PC-3 (cell line): ENCODE data around the gene ZFC3H1. TPM values are rescaled to one million over a fixed set of nuclear protein-coding genes. Genes with fewer than 3 reads are reported as not detected.

Experiments
- ATAC-seq: fragments of 200-7000 bp; cut with Tn5 transposase; 2 replicates; pipeline ENCODE4 v1.9.1; 2020; ENCODE audit warnings: mild to moderate bottlenecking, moderate library complexity
- BruUV-seq: library from RNA; stranded (reverse); fragments of 400-500 nt; replicated peaks from 2 replicates; lab custom pipeline; 2021; lab: Mats Ljungman, UMichigan
- CTCF ChIA-PET: fragments of 300-600 bp; sonication (Branson Sonifier 250); formaldehyde crosslinking; loops from one replicate; lab custom pipeline; 2022; ENCODE audit warnings: antibody characterized with exemption; lab: Charles Lee
- POLR2A ChIA-PET: fragments of 300-600 bp; sonication (Branson Sonifier 250); formaldehyde crosslinking; loops from one replicate; lab custom pipeline; 2022; ENCODE audit warnings: antibody characterized with exemption; ENCODE audit not compliant: unreplicated experiment; lab: Charles Lee
- DNase-seq: peaks from one replicate; pipeline ENCODE4 v3.0.0-alpha.2; 2015
- H2AFZ ChIP-seq: fragments of 300-600 bp; sonication (generic); 2 replicates; pipeline ENCODE4 v1.6.0; 2016; ENCODE audit warnings: antibody characterized with exemption, low read length
- H3F3A ChIP-seq: fragments of 300-600 bp; sonication (generic); one replicate; pipeline ENCODE4 v1.6.0; 2017; ENCODE audit warnings: antibody characterized with exemption, low read length, control low read depth, mild to moderate bottlenecking; ENCODE audit not compliant: unreplicated experiment
- H3K27ac ChIP-seq: fragments of 300-600 bp; sonication (generic); 2 replicates; pipeline ENCODE4 v1.5.1; 2016; ENCODE audit warnings: mild to moderate bottlenecking, low read length
- H3K27me3 ChIP-seq: fragments of 300-600 bp; sonication (generic); 2 replicates; pipeline ENCODE4 v1.6.1; 2016; ENCODE audit warnings: low read length, mixed read lengths
- H3K36me3 ChIP-seq: fragments of 300-600 bp; sonication (generic); 2 replicates; pipeline ENCODE4 v1.6.1; 2016; ENCODE audit warnings: low read depth, mixed run types, low read length, mixed read lengths
- H3K4me1 ChIP-seq: fragments of 300-600 bp; sonication (generic); 2 replicates; pipeline ENCODE4 v1.5.1; 2016; ENCODE audit warnings: low read length; ENCODE audit not compliant: insufficient read depth
- H3K4me2 ChIP-seq: fragments of 300-600 bp; sonication (generic); 2 replicates; pipeline ENCODE4 v1.6.0; 2016; ENCODE audit warnings: low read length
- H3K4me3 ChIP-seq: fragments of 300-600 bp; sonication (generic); 2 replicates; pipeline ENCODE4 v1.5.1; 2016; ENCODE audit warnings: mild to moderate bottlenecking, low read length, mixed read lengths
- H3K79me2 ChIP-seq: fragments of 300-600 bp; sonication (generic); 2 replicates; pipeline ENCODE4 v1.6.1; 2017; ENCODE audit warnings: low read length, mixed read lengths
- H3K9ac ChIP-seq: fragments of 300-600 bp; sonication (generic); 2 replicates; pipeline ENCODE4 v1.6.0; 2016; ENCODE audit warnings: mild to moderate bottlenecking, low read length
- H3K9me2 ChIP-seq: fragments of 300-600 bp; sonication (generic); replicated peaks from 2 replicates; pipeline ENCODE4 v1.6.1; 2016; ENCODE audit warnings: mixed run types, low read length, mixed read lengths
- H3K9me3 ChIP-seq: fragments of 300-600 bp; sonication (generic); 2 replicates; pipeline ENCODE4 v1.6.1; 2016; ENCODE audit warnings: low read length, mixed read lengths
- H4K20me1 ChIP-seq: fragments of 300-600 bp; sonication (generic); 2 replicates; pipeline ENCODE4 v1.6.1; 2016; ENCODE audit warnings: low read length, mixed read lengths
- CTCF ChIP-seq: fragments of 300-600 bp; sonication (generic); conservative IDR thresholded peaks from 2 replicates; pipeline ENCODE4 v1.5.1; 2017; ENCODE audit warnings: antibody characterized with exemption, low read depth, mild to moderate bottlenecking, low read length
- EZH2 ChIP-seq: fragments of 300-600 bp; sonication (generic); IDR thresholded peaks from one replicate; pipeline ENCODE4 v1.6.1; 2017; ENCODE audit warnings: antibody characterized with exemption, mild to moderate bottlenecking, low read length; ENCODE audit not compliant: unreplicated experiment
- EZH2phosphoT487 ChIP-seq: fragments of 300-600 bp; sonication (generic); IDR thresholded peaks from 2 replicates; pipeline ENCODE4 v1.6.1; 2018; ENCODE audit warnings: mild to moderate bottlenecking, antibody characterized with exemption, low read length, borderline replicate concordance
- intact Hi-C: fragments of 100-400 bp; cut with micrococcal nuclease; formaldehyde crosslinking; loops from 2 replicates; pipeline ENCODE4 v1.9.0; 2023
- total RNA-seq: library from RNA; depleted of rRNA; stranded (reverse); fragments of >200 nt; gene quantifications from 2 replicates; pipeline ENCODE4 v1.2.3, GENCODE V29; 2014

Gene ZFC3H1
- total RNA-seq, 1 experiment from 2014 or later: 13.7 TPM

DNA sequence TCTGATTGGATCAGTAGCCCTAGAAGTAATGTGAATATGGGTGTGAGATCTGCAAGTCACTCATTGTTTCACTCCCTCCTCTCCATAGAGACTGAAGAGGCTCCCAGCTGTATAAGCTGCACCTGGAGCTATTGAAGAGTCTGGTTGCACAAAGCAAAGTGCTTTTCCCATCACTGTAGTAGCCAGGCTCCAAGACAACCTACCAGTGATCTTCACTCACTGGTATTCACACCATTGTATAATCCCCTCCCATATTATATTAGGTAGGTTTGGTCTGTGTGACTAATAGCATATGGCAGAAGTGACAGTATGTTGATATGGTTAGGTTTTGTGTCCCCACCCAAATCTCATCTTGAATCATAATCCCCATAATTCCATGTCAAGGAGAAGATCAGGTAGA lies 64.4 kb downstream of the ZFC3H1 start:
- no peaks in the 10 kb centered on the region for H3K27me3 ChIP-seq
- no peaks in the 10 kb centered on the region for H3K36me3 ChIP-seq
- H3K9me3 ChIP-seq: no peaks in the 10 kb centered on the region
- H3K9ac ChIP-seq: no peak overlapping the region
- H3K4me2 ChIP-seq: no peak overlapping the region
- no TSS peak for BruUV-seq
- ChIA-PET POLR2A (no interaction called here), CTCF (no interaction called here)
- TF ChIP-seq EZH2phosphoT487: no peak
- no peak for TF ChIP-seq CTCF
- no peak for TF ChIP-seq EZH2
- no peaks in the 10 kb centered on the region for H4K20me1 ChIP-seq
- ATAC-seq: no peak
- no peaks in the 10 kb centered on the region for H3F3A ChIP-seq
- no peak overlapping the region for H2AFZ ChIP-seq
- intact Hi-C loops: no loop called here
- no peaks in the 10 kb centered on the region for H3K79me2 ChIP-seq
- DNase-seq: no peak
- no peak overlapping the region for H3K27ac ChIP-seq
- H3K9me2 ChIP-seq: no peaks in the 10 kb centered on the region
- H3K4me3 ChIP-seq: no peak overlapping the region
- H3K4me1 ChIP-seq: no peaks in the 10 kb centered on the region

DNA sequence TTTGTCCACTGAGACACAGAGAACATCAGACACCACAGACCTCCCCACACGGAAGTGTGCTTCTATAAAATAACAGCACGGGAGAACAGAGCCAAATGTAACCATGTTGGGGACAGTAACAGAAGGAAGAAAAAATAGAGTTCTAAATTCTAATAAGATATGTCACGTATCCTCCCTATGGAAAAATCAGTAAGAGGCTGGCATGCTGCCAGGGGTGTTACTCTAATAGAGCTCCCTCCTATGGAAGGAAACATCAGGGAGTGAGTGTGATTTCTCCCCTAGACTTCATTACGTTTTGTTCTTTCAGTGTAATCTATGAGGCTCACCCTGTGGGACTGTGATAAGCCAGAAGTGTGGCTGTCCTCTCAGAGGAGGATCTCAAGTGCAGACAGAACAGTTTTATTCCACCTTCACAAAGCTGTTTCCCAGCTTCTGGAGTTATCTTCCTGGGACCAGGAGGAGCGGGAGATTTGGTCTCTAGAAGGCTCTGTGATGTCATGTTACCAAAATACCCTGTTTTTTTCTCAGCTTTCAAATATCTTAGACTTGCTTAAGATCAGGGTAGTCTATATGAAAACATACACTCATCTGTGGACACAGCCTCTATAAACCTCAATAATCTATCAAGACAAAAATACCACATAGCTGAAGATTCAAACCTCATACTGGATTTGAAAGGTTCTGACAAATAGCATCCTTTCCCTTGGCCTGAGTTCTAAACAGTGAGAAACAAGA lies 69.3 kb downstream of the ZFC3H1 start:
- H3F3A ChIP-seq: no peaks in the 10 kb centered on the region
- no peaks in the 10 kb centered on the region for H3K4me1 ChIP-seq
- H3K79me2 ChIP-seq: no peaks in the 10 kb centered on the region
- DNase-seq (peak; percentile 72), ATAC-seq (peak; percentile 53)
- ChIA-PET POLR2A (no interaction called here), CTCF (interaction anchor here (0.6 kb wide), 1 partner anchor 68 kb away, joined by 4 read pairs; no protein-coding TSS in a partner anchor)
- H3K36me3 ChIP-seq: no peaks in the 10 kb centered on the region
- no TSS peak for BruUV-seq
- H3K9ac ChIP-seq: 0 out of 2 replicates have a peak overlapping the region, but pooled peaks have one; percentile 34
- H3K4me2 ChIP-seq: peak overlapping the region; percentile 83
- H3K9me3 ChIP-seq: no peaks in the 10 kb centered on the region
- H3K9me2 ChIP-seq: no peaks in the 10 kb centered on the region
- intact Hi-C loops: no loop called here
- H3K27ac ChIP-seq: no peak overlapping the region
- H2AFZ ChIP-seq: peak overlapping the region; percentile 87
- peak overlapping the region; percentile 62 for H3K4me3 ChIP-seq
- no peaks in the 10 kb centered on the region for H3K27me3 ChIP-seq
- no peaks in the 10 kb centered on the region for H4K20me1 ChIP-seq
- no peak for TF ChIP-seq CTCF
- TF ChIP-seq EZH2phosphoT487: no peak
- TF ChIP-seq EZH2: no peak

GRCh38 chr12:71592841-71593240 lies 70.8 kb downstream of the ZFC3H1 start:
- no peak for ATAC-seq
- Histone ChIP-seq H3K4me2 (no peak overlapping the region), H3K9ac (no peak overlapping the region), H3K36me3 (no peaks in the 10 kb centered on the region), H4K20me1 (no peaks in the 10 kb centered on the region), H3F3A (no peaks in the 10 kb centered on the region), H3K27ac (no peak overlapping the region), H3K4me1 (no peaks in the 10 kb centered on the region), H3K9me2 (no peaks in the 10 kb centered on the region), H2AFZ (no peak overlapping the region), H3K27me3 (no peaks in the 10 kb centered on the region), H3K79me2 (no peaks in the 10 kb centered on the region), H3K9me3 (no peaks in the 10 kb centered on the region), H3K4me3 (no peak overlapping the region)
- DNase-seq: no peak
- CTCF ChIA-PET: no interaction called here
- POLR2A ChIA-PET: no interaction called here
- intact Hi-C loops: no loop called here
- BruUV-seq: no TSS peak
- TF ChIP-seq EZH2: no peak
- TF ChIP-seq EZH2phosphoT487: no peak
- TF ChIP-seq CTCF: no peak
